ENCODE data around the gene ETV7.
"Not testable (repeated sequence)": the region's sequence is repeated elsewhere in the genome, so short reads cannot be mapped to it uniquely, and the experiment has no call there.

- TF ChIP-seq CTCF (conservative IDR thresholded peaks at IDR 0.05; ENCODE audit: low read depth in 2 of 2); POLR2AphosphoS5 (IDR thresholded peaks at IDR 0.05; ENCODE audit: low read depth); EZH2phosphoT487 (IDR thresholded peaks at IDR 0.05; ENCODE audit: unreplicated experiment); EZH2 (IDR thresholded peaks at IDR 0.05; ENCODE audit: low read depth, unreplicated experiment): not testable (repeated sequence)
Measured at GRCh38 chr6:36409718-36410117, 22.2 kb upstream of the ETV7 start.
